GM21360 (cell line): ENCODE results near the gene FKBP7.
"Not testable (repeated sequence)": the region's sequence is repeated elsewhere in the genome, so short reads cannot be mapped to it uniquely, and the experiment has no call there.

Source experiments
- ATAC-seq: cut with Tn5 transposase; IDR thresholded peaks from one replicate; pipeline ENCODE4 v1.9.1; 2021; ENCODE audit warnings: mild to moderate bottlenecking, moderate library complexity; ENCODE audit not compliant: unreplicated experiment

Gene FKBP7

GRCh38 chr2:178450524-178450773, 28.0 kb downstream of the FKBP7 start:
- ATAC-seq = peak; percentile 39

GRCh38 chr2:178449700-178450523, 28.5 kb downstream of the FKBP7 start:
- ATAC-seq = peak; percentile 5

- no peak for ATAC-seq
These were observed 29.3 kb downstream of the FKBP7 start for GRCh38 chr2:178448968-178449661.

GRCh38 chr2:178441426-178441825, 37.0 kb downstream of the FKBP7 start:
- no peak for ATAC-seq

GRCh38 chr2:178436662-178437061, 41.7 kb downstream of the FKBP7 start:
- ATAC-seq = no peak

GRCh38 chr2:178429336-178429735, 49.1 kb downstream of the FKBP7 start:
- no peak for ATAC-seq

- ATAC-seq = no peak
These were observed 50.0 kb downstream of the FKBP7 start for GRCh38 chr2:178428396-178428806.

- no peak for ATAC-seq
These were observed 50.9 kb downstream of the FKBP7 start for GRCh38 chr2:178427458-178427857.

- no peak for ATAC-seq
These were observed 52.0 kb downstream of the FKBP7 start for GRCh38 chr2:178426388-178426787.

GRCh38 chr2:178425255-178425827, 53.1 kb downstream of the FKBP7 start:
- no peak for ATAC-seq

- not testable (repeated sequence) for ATAC-seq
These were observed 54.7 kb downstream of the FKBP7 start for GRCh38 chr2:178423746-178424145.

GRCh38 chr2:178422097-178422496, 56.3 kb downstream of the FKBP7 start:
- ATAC-seq = no peak

- no peak for ATAC-seq
These were observed 57.9 kb downstream of the FKBP7 start for GRCh38 chr2:178420463-178420999.

- ATAC-seq = no peak
These were observed 59.3 kb downstream of the FKBP7 start for GRCh38 chr2:178419123-178419522.

- ATAC-seq = no peak
These were observed 60.0 kb downstream of the FKBP7 start for GRCh38 chr2:178418426-178418825.

GRCh38 chr2:178417916-178418315, 60.5 kb downstream of the FKBP7 start:
- ATAC-seq = no peak

GRCh38 chr2:178415979-178416378, 62.4 kb downstream of the FKBP7 start:
- ATAC-seq = no peak

GRCh38 chr2:178414266-178415247, 63.8 kb downstream of the FKBP7 start:
- ATAC-seq = peak; percentile 84
